ENCODE measurements around the gene DYRK2. TPM values are rescaled to one million over a fixed set of nuclear protein-coding genes. Genes with fewer than 3 reads are reported as not detected.
"Not testable (repeated sequence)": the region's sequence is repeated elsewhere in the genome, so short reads cannot be mapped to it uniquely, and the experiment has no call there.

The DYRK2 gene
- total RNA-seq, 4 donors from 2014 or later, result 17.2 to 41.9 (median 19.6) TPM

- Histone ChIP-seq H3K27me3 (no peaks in the 10 kb centered on the region), H3K36me3 (no peaks in the 10 kb centered on the region), H3K4me3 (replicated peaks in 1 of 3) (no peak overlapping the region), H3K4me1 (peaks cover 5 to 11% of the 10 kb centered on the region in 2 donors), H3K27ac (no peak overlapping the region), H3K9me3 (no peaks in the 10 kb centered on the region)
- TF ChIP-seq CTCF (IDR thresholded peaks at IDR 0.05) (no peak), POLR2A (IDR thresholded peaks at IDR 0.05) (no peak)
- DNase-seq, result no peak
- 81 to 91% methylated on average over 3 of the region's 3 CpGs for WGBS, 2 donors
- intact Hi-C loops (cut with DNase I), result no loop called here
Observed at GRCh38 chr12:67671892-67672291, 23.3 kb downstream of the DYRK2 start.

GRCh38 chr12:67672507-67672906, 24.0 kb downstream of the DYRK2 start:
- H3K27me3 ChIP-seq; H3K4me1 ChIP-seq; DNase-seq; intact Hi-C loops (cut with DNase I); H3K9me3 ChIP-seq; H3K27ac ChIP-seq; H3K36me3 ChIP-seq; H3K4me3 ChIP-seq (replicated peaks in 1 of 3): not testable (repeated sequence)
- 84 to 93% methylated on average over 2 of the region's 2 CpGs for WGBS, 2 donors

GRCh38 chr12:67673509-67673908, 25.0 kb downstream of the DYRK2 start:
- H3K9me3 ChIP-seq; H3K4me3 ChIP-seq (replicated peaks in 1 of 3); H3K27ac ChIP-seq; H3K27me3 ChIP-seq; H3K36me3 ChIP-seq; intact Hi-C loops (cut with DNase I); DNase-seq; H3K4me1 ChIP-seq: not testable (repeated sequence)
- 95 to 100% methylated on average over 3 of the region's 4 CpGs for WGBS, 2 donors

GRCh38 chr12:67674417-67674816, 25.9 kb downstream of the DYRK2 start:
- Histone ChIP-seq H3K4me1 (peaks cover 0 to 6% of the 10 kb centered on the region in 2 donors), H3K27ac (no peak overlapping the region), H3K4me3 (replicated peaks in 1 of 3) (no peak overlapping the region), H3K27me3 (no peaks in the 10 kb centered on the region), H3K9me3 (no peaks in the 10 kb centered on the region), H3K36me3 (no peaks in the 10 kb centered on the region)
- intact Hi-C loops (cut with DNase I), result no loop called here
- no peak for TF ChIP-seq CTCF (IDR thresholded peaks at IDR 0.05)
- TF ChIP-seq POLR2A (IDR thresholded peaks at IDR 0.05), result no peak
- DNase-seq, result no peak
- 98 to 100% methylated on average over 3 of the region's 3 CpGs for WGBS, 2 donors

- DNase-seq, result no peak
- no peak for TF ChIP-seq CTCF (IDR thresholded peaks at IDR 0.05)
- TF ChIP-seq POLR2A (IDR thresholded peaks at IDR 0.05), result no peak
- no peaks in the 10 kb centered on the region for H3K9me3 ChIP-seq
- no peak overlapping the region for H3K4me3 ChIP-seq (replicated peaks in 1 of 3)
- H3K36me3 ChIP-seq, result no peaks in the 10 kb centered on the region
- H3K27me3 ChIP-seq, result no peaks in the 10 kb centered on the region
- peaks cover 0 to 6% of the 10 kb centered on the region in 2 donors for H3K4me1 ChIP-seq
- intact Hi-C loops (cut with DNase I), result no loop called here
- H3K27ac ChIP-seq, result no peak overlapping the region
Observed at GRCh38 chr12:67676624-67677023, 28.1 kb downstream of the DYRK2 start.

- Histone ChIP-seq H3K36me3 (no peaks in the 10 kb centered on the region), H3K9me3 (no peaks in the 10 kb centered on the region), H3K27ac (no peak overlapping the region), H3K4me3 (replicated peaks in 1 of 3) (no peak overlapping the region), H3K4me1 (peaks cover 0 to 6% of the 10 kb centered on the region in 2 donors), H3K27me3 (no peaks in the 10 kb centered on the region)
- DNase-seq, result no peak
- 98 to 100% methylated on average over 3 of the region's 3 CpGs for WGBS, 2 donors
- TF ChIP-seq CTCF (IDR thresholded peaks at IDR 0.05) (no peak), POLR2A (IDR thresholded peaks at IDR 0.05) (no peak)
- intact Hi-C loops (cut with DNase I), result no loop called here
Observed at GRCh38 chr12:67677166-67677565, 28.6 kb downstream of the DYRK2 start.
